ENCODE results near the gene PDE6C.

Gene PDE6C

DNA sequence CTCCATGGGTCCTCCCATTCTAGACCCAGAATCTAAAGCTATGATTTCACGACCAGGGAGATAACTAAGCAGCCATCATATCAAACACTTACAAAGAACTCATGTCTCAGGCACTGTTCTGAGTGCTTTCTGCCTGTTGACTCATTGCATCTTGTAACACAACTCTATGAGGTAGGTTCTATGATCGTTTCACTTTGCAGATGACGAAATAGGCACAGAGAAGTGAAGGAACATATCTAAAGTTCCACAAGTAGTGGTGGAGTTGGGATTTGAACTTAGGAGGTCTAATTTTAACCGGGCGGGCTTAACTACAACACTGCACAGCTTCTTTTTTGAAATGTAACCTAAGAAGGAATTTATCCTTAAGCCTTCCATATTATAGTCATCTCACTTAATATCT lies 14.2 kb upstream of the PDE6C start:
- TF ChIP-seq, protein P1, sequence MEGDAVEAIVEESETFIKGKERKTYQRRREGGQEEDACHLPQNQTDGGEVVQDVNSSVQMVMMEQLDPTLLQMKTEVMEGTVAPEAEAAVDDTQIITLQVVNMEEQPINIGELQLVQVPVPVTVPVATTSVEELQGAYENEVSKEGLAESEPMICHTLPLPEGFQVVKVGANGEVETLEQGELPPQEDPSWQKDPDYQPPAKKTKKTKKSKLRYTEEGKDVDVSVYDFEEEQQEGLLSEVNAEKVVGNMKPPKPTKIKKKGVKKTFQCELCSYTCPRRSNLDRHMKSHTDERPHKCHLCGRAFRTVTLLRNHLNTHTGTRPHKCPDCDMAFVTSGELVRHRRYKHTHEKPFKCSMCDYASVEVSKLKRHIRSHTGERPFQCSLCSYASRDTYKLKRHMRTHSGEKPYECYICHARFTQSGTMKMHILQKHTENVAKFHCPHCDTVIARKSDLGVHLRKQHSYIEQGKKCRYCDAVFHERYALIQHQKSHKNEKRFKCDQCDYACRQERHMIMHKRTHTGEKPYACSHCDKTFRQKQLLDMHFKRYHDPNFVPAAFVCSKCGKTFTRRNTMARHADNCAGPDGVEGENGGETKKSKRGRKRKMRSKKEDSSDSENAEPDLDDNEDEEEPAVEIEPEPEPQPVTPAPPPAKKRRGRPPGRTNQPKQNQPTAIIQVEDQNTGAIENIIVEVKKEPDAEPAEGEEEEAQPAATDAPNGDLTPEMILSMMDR (IDR thresholded peaks at IDR 0.05; ENCODE audit: low read depth, low read length): no peak
- no peak for DNase-seq (ENCODE audit: low read depth, low spot score)
- in situ Hi-C loops (cut with HindIII; ENCODE audit: low sequenced_read_pairs): no loop called here
- H3K4me3 ChIP-seq (ENCODE audit: low read depth, low read length): no peak overlapping the region

DNA sequence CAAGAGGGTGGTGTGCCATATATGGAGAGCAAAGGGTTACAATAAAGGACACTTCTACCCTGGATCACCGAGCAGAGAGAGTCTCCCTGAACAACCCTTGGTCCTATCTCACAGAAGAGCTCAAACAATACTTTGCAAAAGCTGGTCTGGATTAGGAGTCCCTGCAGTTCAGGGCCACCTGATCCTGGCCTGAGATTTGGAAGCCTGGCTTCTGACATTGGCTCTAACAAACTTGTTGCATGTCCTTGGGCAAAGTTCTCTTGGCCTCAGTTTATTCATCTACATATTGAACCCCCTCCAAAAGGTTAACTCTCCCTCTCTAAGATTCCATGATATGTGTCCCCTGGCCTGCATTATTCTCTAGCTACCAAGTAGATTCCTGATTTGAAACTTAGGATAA lies 13.0 kb upstream of the PDE6C start:
- DNase-seq (ENCODE audit: low read depth, low spot score): no peak
- in situ Hi-C loops (cut with HindIII; ENCODE audit: low sequenced_read_pairs): no loop called here
- TF ChIP-seq, protein P1 (IDR thresholded peaks at IDR 0.05; ENCODE audit: low read depth, low read length): no peak

DNA sequence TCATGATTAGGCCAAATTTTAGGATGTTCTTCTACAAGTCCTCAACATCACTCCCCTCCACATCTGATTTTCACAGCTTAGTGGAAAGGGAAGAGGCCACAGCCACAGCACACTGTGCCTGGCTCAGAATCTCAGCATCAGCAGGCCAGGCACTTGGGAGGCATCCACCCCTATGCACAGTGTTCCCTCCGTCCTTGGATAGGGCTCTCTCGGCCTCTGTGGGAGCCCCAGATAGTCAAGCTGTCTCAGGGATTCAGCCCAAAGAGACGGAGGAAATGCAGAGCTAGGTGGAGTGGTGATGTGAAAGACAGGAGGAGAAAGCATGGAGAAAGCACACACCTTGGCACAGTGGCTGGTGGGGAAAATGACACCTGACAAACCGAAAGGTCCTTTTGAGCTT lies 12.6 kb upstream of the PDE6C start:
- H3K4me3 ChIP-seq (ENCODE audit: low read depth, low read length): no peak overlapping the region
- TF ChIP-seq, protein P1 (IDR thresholded peaks at IDR 0.05; ENCODE audit: low read depth, low read length): no peak
- in situ Hi-C loops (cut with HindIII; ENCODE audit: low sequenced_read_pairs): no loop called here
- DNase-seq (ENCODE audit: low read depth, low spot score): no peak

More for the DNA sequence above, 13.0 kb upstream of the PDE6C start:
- no peak overlapping the region for H3K4me3 ChIP-seq (ENCODE audit: low read depth, low read length)

DNA sequence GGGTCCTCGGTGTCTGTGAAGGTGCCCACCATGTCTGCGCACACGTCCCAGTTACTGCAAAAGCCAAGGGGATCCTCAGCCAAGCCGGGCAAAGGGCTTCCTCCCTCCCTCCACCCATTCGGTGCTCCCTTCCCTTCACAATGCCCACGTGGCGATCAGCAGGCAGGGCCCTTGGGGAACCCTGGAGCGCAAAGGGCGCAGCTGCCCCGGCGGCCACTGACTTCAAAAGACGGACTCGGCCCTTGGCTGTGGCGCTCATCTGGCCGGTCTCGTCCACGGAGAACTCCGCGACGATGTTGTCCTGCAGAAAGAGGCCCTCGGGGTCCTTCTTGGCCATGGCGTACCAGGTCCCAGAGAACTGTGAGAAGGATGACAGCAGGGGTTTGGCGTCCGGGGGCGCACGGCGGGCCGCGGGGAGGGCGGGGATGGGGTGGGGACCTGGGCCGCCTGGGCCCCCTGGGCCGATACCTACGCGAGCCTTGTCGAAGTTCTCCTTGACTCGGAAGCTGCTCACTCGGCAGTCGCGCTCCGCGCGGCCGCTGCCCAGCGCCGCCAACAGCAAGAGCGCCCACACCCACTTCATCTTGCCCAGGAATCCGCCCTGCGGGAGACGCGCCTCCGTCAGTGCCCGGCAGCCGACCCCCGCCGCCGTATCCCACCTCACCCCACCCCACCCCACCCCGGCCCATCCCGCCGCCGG lies 11.7 kb upstream of the PDE6C start:
- in situ Hi-C loops (cut with HindIII; ENCODE audit: low sequenced_read_pairs): no loop called here
- TF ChIP-seq, protein P1 (IDR thresholded peaks at IDR 0.05; ENCODE audit: low read depth, low read length): no peak
- no peak overlapping the region for H3K4me3 ChIP-seq (ENCODE audit: low read depth, low read length)
- peak; percentile 28 for DNase-seq (ENCODE audit: low read depth, low spot score)

DNA sequence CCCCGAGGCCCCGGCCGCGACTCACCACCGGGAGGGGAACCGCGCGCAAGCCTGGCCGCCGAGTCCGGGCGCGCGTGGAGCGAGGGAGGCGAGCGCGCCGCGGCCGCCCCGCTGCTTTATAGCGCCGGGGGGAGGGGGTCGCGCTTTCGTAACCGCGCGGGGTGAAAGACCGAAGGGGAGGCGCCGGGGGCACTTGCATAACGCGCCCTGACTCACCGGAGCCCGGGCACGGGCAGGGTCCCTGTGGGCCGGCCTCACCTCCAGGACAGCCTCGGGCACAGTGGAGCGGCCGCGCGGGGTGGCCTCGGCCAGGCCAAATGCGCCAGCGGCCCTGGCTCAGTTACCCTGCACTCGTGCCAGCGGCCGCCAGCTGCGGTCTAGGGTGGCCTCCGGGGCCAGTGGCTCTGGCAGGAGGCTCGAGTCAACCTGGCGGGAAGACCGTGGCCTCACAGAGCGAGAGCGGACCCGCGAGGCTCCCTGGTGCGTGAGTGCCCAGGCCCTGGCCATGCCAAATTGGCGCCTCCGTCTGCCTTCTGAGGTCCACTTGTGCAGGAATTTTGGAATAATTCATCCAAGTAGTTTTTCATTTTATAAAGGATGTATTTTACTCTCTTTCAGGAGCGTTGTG lies 11.1 kb upstream of the PDE6C start, which contains the start of gene RBP4:
RBP4 (minus strand) TSS at position 90 of the 628 bp plus-strand sequence. CDS start 207 bp downstream, outside the sequence.
- in situ Hi-C loops (cut with HindIII; ENCODE audit: low sequenced_read_pairs): no loop called here
- H3K4me3 ChIP-seq (ENCODE audit: low read depth, low read length): peak within 1 kb of the TSS; percentile 2
- no peak for DNase-seq (ENCODE audit: low read depth, low spot score)
- TF ChIP-seq, protein P1 (IDR thresholded peaks at IDR 0.05; ENCODE audit: low read depth, low read length): no peak

DNA sequence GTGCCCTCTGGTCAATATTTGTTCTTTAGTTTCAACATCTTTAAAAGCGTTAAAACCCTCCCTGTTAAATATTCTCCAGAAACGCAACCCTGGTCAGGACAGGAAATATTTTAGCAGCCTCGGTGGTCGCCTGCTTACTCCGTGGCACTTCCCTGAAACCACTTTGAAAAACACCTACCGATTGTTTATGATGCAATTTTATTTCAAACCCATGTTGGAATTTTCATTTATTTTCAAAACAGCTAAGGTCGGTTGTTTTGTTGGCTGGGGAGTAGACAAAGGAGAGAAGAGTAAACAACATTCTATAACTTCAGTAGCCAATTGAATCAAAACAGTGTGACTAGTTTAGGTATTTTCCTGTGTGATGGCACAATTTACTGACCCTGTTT lies 10.6 kb upstream of the PDE6C start:
- TF ChIP-seq, protein P1 (IDR thresholded peaks at IDR 0.05; ENCODE audit: low read depth, low read length): no peak
- no peak for DNase-seq (ENCODE audit: low read depth, low spot score)
- H3K4me3 ChIP-seq (ENCODE audit: low read depth, low read length): no peak overlapping the region
- in situ Hi-C loops (cut with HindIII; ENCODE audit: low sequenced_read_pairs): no loop called here

All from astrocyte of the spinal cord (primary cell).